Germinal center (tissue), 1 donor: ENCODE data around the gene KRR1.
A peak's percentile ranks its signal among the peaks of the same experiment; 100 is the strongest.

Source experiments
- DNase-seq: peaks from one replicate; pipeline ENCODE4 v3.0.0; 2012; ENCODE audit warnings: mixed read lengths, low spot score

The KRR1 gene

DNA sequence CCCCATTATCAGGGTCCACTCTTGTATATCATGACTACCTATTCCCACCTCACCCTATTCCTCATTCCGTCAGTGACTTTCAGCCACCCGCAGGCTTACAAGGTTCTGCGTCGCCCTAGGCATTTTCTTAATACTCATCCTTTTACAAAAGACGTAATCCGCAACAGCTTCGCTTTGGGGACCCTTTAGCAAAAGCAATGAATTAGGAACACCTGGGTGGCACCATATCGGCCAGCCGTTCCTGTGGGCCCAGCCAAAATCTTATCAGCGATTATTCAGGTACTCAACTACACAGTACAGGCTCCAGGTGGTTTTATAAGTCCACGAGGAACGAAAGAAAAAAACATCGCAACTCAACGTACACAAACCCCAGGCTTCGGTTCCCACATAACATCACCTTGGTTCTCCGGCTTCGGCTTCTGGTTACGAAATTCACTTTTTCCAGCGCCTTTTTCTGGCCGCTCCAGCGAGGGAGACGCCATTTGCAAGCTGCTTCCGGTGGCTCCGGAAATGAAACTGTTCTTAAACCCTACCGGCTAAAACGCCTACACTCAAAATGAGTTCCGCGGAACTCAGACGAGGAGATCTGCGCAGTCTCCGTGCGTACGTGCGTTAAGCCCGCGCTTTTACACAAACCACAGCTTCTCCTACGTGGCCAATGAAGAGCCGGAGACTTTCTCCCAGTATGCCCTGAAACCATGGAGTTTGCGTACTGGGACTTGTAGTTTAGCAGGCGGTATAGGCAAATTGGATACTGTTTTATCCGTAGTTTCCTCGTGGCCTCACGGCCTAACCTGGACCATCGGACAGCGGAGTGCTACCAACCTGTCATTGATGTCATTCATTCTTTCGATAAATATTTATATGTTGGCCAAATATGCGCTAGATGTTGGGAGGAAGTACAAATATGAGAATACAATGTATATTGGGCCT lies at the start of gene KRR1:
Gene KRR1, minus strand, starts transcription at position 494 of the 933 bp plus-strand sequence. Its CDS starts 12 bp downstream, at position 482.
- peak; percentile 82 for DNase-seq

DNA sequence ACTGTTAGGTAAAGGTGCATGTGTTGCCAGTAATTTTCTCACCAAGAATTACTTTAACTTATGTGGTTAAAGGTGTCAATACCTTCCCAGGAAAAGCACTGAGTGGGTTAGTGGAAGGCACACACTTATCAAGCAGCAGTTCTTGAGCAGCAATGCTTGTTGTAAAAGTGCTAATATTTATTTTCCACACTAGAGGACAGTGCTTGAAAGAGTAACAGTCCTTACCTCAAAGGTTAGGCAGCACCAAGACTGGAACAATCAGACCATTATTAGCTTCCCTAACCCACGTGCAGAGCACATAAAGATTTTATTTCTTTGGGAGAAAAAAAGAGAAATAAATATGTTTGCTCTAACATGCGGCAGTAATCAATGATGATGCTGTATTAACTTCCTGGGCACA lies 48.8 kb upstream of the KRR1 start:
- DNase-seq = no peak

DNA sequence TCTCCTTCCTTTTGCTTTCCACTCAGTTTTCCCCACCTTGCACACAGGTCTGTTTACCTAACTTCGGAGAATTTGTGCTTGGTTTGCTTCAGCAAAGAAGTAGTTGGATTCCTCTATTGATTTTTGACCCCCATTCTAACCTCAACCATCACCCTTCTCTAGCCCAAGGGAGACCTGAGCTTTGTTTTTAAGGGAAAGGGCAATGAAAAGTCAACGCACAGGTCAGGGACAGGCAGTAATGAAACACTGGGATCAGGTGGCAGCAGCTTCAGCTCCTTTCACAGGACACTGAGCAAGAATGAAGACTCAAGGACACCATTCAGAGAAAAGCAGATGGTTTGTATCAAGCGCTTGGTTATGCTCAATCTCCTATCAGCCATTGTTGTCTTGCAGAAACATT lies 46.9 kb upstream of the KRR1 start:
- no peak for DNase-seq

DNA sequence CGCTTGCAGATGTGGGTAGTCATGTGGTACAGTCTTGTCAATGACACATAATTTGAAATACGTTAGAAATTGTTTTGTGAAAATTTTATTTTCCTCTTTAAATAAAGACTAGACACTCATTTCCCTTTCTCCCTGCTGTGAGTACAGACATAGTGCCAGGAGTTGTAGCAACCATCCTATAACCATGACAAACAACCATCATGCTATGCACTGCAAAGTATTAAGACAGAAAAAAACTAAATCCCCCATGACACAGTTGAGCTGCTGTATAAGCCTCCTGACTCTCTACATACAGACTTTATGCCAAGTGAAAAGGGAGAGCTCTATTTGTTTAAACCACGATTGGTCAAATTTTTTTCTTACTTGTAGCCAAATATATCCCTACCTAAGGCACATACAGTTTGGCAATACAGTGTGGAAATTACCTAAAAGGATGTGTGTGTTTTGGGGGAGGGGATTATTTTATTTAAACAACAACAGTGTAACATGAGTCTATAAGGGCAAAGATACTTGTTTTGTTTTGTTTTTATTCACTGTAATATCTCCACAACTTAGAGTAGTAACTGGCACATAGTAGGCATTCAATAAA lies 45.0 kb upstream of the KRR1 start:
- no peak for DNase-seq

DNA sequence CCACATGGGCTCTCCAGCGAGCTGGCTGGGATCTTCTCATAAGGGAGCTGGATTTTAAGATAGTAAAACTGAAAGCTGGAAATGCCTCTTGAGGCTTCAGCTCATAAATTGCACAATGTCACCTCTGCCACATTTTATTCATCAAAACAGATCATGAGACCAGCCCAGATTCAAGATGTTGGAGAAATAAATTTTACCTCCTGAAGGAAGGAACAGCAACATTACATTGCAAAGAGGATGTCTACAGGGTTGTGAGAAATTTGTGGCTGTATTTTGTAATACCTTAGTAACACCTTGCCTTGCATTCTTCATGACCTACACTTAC lies 43.1 kb upstream of the KRR1 start:
- no peak for DNase-seq

DNA sequence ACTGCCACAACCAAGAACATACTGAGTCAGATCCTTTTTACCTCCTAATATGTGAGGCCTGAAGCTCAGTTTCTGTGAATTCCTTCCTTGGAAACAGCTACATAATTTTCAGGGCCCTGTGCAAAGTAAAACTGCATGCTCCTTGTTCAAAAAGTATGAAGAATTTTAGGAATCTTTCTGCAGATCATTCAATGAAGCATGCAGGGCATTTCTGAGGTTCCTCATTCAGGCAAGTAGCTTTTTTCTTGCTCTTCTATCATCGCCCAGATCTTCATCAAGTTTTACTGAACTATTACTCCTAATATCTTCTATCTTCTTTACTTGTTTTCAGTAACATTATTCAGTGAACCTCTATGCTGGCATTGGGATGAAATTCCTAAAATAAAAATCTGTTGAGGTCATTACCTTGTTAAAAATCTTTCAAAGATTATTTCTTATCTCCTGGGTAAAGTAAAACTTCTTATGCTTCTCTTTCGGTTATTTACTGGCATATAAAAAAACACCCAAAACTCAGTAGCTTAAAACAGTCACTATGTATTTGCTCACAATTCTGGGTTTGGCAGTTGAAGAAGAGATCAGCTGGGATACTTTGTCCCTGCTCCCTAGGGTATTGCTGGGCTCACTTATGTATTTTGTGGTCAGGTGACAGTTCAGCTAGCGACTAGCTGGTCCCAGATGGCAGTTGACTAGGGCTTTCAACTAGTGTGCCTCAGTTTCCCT lies 42.6 kb upstream of the KRR1 start:
- DNase-seq = no peak

DNA sequence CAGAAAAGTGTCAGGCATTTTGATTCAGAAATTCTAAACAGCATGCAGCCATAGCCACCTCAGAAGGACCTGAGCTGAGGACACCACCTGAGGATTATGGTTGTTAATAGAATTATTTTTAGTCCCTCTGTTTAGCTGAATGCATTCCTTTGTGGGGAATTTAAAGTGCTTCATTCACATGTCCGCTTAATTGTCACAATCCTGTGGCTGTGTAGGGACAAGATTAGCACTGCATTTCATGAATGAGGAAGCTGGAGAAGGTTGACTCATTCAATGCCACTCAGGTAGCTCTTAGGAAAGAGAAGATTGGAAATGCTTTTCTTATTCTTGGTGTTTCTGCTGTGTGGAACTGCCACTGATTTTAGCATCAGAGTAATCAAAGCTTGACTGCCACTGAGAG lies 42.0 kb upstream of the KRR1 start:
- no peak for DNase-seq

DNA sequence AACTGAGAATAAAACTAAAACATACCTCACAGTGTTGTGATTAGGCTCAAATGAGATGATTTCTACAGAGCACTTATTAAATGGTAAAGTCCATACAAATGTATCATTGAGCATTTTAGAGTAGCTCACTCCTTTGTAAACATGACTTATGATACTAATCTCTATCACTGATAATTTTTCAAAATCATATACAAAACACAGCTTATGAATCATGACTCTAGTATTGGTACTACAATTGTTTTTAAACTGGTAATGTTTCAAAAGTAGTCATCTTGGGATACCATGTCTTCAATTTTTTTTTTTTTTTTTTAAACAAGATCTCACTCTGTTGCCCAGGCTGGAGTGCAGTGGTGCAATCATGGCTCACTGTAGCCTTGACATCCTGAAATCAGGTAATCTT lies 40.1 kb upstream of the KRR1 start:
- no peak for DNase-seq

DNA sequence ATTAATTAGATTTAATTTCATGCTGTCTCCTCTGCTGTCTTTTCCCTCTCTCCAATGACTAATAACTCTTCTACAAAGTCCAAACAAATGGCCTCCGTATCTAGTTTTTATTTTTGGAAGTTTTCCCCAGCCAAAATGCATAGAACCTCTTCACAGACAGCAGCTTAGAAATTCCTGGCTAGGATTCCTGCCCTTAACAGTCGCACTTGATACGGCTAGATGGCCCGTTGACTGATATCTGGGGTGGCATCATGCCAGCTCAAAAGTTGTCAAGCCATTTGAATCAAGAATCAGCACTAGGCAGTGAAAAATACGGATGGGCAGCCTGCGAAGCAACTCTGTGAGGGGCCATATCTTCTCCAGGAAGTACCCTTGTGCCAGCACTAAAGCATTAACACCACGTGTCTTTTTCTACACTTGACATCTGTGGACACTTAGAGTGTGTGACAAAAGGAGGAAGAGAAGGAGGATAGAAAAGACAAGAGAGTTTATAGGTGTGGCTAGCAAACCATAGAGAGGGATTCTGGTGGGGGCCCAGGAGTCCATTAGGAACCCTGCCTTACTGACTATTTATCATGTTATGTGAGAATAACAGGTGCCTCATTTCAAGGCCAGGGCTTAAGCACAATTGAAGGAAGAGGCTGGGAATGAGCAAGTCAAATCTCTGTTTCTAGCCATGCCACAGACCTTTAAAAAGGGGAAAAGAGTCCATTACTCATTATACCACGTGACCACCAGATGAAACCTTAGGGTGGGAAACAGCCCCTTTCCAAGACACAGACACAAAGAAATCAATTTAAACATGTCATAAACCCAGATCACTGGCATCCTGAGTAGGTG lies 39.2 kb upstream of the KRR1 start:
- DNase-seq = no peak

DNA sequence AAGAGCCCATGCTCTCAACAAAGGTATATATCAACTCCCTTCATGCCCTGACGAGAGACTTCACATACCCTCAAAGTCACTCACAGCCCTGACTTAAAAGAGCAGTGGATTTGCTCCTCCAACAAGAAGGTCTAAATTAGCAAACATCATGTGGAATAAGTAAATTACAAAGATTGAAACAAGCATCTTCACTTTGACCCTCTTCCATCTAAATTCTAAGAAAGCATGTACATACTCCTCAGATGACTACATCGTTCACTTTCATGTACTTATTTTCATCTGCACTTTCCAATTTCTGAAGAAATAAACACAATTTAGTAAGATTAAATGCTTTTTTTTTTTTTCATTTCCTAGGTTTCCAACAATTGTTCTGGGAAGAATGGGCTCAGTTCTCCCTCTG lies 38.6 kb upstream of the KRR1 start:
- DNase-seq = no peak

DNA sequence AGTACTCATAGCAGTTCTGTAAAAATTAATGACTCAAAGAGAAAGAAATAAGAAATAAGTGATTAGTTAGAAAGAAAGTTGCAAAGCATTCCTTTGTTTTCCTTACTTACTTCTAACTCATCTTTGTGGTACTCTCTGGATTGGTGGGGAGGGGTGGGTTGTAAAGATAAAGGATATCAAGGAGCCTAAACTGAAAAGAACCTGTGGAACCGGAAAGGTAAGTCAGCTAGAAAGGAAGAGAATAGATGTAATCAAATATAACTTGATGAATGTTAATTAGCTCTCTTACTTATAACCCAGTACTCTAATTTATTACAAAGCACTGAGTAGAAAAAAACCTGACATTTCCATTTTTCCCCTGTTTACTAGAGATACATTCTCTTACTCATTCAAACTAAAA lies 37.5 kb upstream of the KRR1 start:
- no peak for DNase-seq

DNA sequence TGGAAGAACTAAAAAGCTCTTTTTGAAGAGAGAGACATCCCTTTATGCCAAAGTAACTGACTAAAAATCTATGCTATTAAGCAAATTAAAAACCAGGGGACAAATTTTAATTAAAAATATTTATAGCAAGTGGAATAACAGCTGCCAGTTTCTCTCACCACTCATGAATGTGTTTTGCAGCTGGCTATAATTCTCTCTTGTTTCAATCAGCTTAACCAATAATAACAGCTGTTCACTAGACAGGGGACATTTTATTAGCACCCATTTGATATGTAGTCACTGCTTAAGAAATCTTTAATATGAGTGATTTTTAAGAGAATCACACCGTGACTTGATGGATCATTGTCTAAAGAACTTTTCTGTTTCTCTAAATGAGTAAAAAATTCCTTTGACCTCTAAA lies 34.2 kb upstream of the KRR1 start:
- no peak for DNase-seq

DNA sequence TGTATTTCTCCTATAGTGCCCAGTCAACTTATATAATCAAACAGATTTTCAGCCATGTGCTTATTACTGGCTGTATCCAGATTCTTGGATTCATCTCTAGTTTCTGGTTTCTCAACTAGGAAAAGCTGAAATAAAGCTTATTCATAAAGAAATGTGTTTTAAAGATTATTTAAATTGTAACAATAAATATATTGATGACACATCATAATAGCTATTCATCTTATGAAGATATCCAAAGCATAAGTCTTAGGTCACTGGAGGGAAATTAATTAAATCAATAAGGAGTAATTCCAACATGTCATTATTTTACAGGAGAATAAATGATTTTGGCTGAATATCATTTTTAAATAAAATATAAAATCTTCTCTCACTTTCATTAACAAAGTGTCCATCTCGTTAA lies 32.1 kb upstream of the KRR1 start:
- DNase-seq = no peak

DNA sequence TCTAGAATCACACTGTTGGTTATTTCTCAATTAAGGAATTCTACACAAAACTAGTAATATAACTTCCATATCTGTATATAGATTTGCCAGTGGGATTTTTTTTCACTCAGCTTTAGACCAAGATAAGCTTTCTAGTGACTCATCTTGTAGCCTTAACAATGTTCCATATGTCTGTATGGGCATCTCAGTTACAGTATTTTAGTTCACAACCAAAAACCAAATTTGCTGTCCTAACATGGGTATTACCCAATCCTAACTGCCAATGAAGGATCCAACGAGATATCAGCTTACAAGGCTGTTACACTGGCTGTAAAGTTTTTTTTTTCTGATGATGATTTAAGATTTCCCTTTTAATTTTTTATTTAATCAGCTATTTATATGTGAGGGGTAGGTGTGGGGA lies 31.5 kb upstream of the KRR1 start:
- no peak for DNase-seq

DNA sequence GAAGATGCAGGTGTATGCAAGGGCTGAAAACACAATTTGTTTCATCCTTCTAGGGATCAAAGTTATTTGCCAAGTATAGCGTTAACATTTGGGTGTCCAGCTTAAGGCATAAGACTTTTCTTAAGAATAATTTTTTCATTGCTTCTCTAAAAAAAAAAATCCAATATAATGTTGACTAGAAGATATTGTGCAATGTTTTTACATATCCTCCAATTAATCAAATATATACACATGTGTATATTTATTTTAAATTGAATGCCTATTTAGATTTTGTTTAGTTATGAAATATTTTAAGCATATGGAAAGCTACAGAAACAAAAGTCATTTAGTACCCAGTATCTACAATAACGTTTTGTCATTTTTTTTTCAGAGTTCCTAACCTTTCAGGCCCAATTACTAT lies 28.5 kb upstream of the KRR1 start:
- no peak for DNase-seq

DNA sequence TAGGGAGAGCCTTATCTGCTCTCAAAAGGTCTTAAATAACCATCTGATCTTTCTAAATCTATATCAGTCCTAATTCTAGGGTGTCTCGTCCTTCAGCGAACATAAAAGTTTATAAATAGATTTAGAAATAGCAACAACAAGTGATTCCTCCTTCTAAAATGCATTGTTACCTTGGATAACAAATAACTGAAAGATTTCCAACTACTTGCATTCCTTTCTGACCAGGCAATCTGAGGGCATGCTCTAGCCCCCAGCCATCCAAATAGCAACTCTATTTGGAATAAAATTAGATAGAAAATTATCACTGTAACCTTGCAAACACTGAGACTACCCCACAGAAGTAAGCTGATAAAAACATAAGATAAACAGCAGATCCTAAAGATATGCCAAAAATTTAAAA lies 21.8 kb upstream of the KRR1 start:
- no peak for DNase-seq

DNA sequence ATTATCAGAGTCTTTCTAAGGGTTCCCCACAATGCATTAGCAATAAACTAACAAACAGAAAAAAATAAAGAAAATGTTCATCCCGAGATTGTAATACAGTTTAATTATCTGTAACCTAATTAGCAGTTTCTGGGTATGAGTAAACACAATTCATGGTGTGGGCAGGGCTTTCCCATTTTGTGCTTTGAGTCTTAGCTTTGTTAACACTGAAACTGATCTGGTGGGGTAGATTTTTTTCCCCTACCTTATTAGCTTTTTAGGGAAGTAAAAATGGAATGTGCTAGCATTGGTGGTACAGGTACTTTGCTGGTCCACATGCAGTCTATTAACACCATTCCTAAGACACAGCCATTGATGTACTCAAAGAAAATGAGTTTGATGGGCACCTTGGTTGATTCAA lies 18.4 kb upstream of the KRR1 start:
- no peak for DNase-seq

DNA sequence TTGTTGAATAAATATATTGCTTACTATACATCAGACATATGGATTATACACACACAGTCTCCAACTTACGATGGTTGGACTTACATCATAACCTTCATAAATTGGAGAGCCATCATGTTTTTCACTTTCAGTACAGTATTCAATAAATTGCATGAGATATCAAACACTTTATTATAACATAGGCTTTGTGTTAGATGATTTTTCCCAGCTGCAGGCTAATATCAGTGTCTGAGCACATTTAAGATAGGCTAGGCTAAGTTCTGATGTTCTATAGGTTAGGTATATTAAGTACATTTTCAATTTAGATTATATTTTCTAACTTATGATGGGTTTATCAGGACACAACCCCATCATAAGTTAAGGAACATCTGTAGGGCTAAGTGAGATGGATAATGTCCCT lies 17.9 kb upstream of the KRR1 start:
- no peak for DNase-seq

DNA sequence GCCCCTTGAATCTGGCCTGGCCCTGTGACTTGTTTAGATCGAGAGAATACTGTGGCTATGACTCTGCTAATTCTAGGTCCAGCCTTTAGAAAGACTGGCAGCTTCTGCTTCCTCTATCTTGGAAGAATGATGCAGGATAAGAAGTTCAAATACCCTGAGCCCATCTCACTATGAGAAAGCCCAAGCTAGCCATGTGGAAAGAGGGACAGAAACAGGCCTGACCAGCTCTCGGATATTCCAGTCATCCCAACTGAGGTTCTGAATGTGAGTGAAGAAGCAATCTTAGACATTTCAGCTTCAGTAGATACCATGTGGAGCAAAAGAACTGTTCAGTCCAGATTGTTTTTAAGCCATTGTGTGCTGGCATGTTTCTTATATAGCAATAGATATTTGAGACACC lies 17.3 kb upstream of the KRR1 start:
- no peak for DNase-seq

DNA sequence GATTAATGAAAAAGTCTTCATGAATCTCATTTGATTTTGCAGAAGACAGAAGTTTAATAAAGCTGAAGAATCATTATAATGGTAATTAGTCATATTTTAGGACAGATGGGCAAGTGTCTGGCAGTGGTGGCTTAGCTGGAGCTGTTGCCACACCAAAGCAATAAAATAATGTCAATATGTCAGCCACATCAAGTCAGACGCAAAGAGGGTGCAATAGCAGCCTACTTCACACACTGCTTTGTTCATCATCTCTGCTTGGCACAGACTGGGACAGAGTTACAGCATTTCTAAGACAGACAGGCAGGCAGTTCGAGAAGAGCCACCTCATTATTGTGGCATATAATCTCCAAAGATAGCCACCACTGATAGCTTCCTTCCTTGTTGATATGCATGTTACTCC lies 16.9 kb upstream of the KRR1 start:
- no peak for DNase-seq

DNA sequence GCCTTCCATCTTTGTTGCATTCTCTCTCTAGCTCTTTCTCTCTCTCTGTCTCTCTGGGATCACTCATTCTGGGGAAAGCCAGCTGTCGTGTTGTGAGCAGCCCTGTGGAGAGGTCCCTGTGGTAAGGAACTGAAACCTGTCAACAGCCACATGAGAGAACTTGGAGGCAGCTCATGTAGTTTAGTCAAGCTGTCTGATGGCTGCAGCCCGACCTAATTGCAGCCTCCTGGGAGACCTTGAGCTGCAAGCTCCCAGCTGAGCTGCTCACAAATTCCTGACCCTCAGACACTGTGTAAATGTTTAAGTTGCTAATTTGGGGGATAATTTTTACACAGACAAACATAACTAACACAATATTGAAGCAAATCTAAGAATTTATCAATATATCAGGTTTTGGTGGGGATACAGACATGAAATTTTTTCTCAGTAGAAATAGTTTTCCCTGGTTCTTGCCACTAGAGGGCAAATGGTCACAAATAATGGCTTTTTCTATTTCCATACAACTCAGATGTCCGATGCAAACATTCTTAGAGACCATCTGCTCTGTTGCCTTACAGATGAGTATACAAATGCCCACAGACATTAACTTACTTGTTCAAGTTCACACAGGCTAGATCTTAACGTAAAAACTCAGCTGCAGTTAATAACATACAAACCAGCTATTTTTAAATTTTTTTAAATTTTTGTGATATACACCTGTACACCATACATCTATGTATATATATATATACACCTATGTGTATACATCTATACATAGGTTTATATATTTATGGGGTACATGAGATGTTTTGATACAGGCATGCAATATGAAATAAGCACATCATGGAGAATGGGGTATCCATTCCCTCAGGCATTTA lies 15.5 kb upstream of the KRR1 start:
- DNase-seq = peak; percentile 31
